T47D (cell line): ENCODE data around the gene TPST2.

ENCODE experiments used
- DNase-seq, 2 experiments: peaks; one replicate each; pipeline versions ENCODE4 v3.0.0 to v3.0.0-alpha.2; 2011 to 2012; ENCODE audit warnings: low read depth in 1 of 2, low spot score in 1 of 2
- JUND ChIP-seq: IDR thresholded peaks from 2 replicates; pipeline ENCODE4 v1.6.1; 2012; ENCODE audit warnings: low read depth
- in situ Hi-C: cut with HindIII; loops from 2 replicates; pipeline ENCODE4 v1.10.0; 2016; ENCODE audit warnings: low sequenced_read_pairs, low pct_unique_long_range_greater_than_20kb

The TPST2 gene

GRCh38 chr22:26567610-26568009, 22.3 kb downstream of the TPST2 start:
- no peak for DNase-seq
- no peak for TF ChIP-seq JUND
- in situ Hi-C loops: no loop called here

GRCh38 chr22:26566994-26567393, 22.9 kb downstream of the TPST2 start:
- in situ Hi-C loops: no loop called here
- no peak for TF ChIP-seq JUND
- no peak for DNase-seq

GRCh38 chr22:26565889-26566288, 24.0 kb downstream of the TPST2 start:
- DNase-seq: no peak
- no peak for TF ChIP-seq JUND

GRCh38 chr22:26565181-26565580, 24.8 kb downstream of the TPST2 start:
- no peak for TF ChIP-seq JUND
- DNase-seq: peak in 1 of 2 experiments; percentile 11
- in situ Hi-C loops: no loop called here

More at GRCh38 chr22:26565889-26566288, 24.0 kb downstream of the TPST2 start:
- in situ Hi-C loops: no loop called here

- in situ Hi-C loops: no loop called here
- no peak for DNase-seq
- no peak for TF ChIP-seq JUND
Observed at GRCh38 chr22:26564672-26565071, 25.3 kb downstream of the TPST2 start.

- no peak for TF ChIP-seq JUND
- in situ Hi-C loops: no loop called here
- DNase-seq: no peak
Observed at GRCh38 chr22:26564181-26564580, 25.8 kb downstream of the TPST2 start.

GRCh38 chr22:26563022-26563421, 26.9 kb downstream of the TPST2 start:
- no peak for TF ChIP-seq JUND
- peak in 1 of 2 experiments; percentile 27 for DNase-seq

GRCh38 chr22:26561756-26562417, 28.0 kb downstream of the TPST2 start:
- in situ Hi-C loops: no loop called here
- peak in 1 of 2 experiments; percentile 22 for DNase-seq
- TF ChIP-seq JUND: no peak

More at GRCh38 chr22:26563022-26563421, 26.9 kb downstream of the TPST2 start:
- in situ Hi-C loops: no loop called here

- DNase-seq: no peak
- in situ Hi-C loops: no loop called here
- no peak for TF ChIP-seq JUND
Observed at GRCh38 chr22:26559961-26560575, 29.9 kb downstream of the TPST2 start.

- in situ Hi-C loops: no loop called here
- TF ChIP-seq JUND: no peak
- no peak for DNase-seq
Observed at GRCh38 chr22:26558248-26558895, 31.6 kb downstream of the TPST2 start.

GRCh38 chr22:26556904-26557303, 33.0 kb downstream of the TPST2 start:
- in situ Hi-C loops: no loop called here
- TF ChIP-seq JUND: no peak
- DNase-seq: peak in 1 of 2 experiments; percentile 39

GRCh38 chr22:26555478-26555877, 34.5 kb downstream of the TPST2 start:
- no peak for DNase-seq
- in situ Hi-C loops: no loop called here
- no peak for TF ChIP-seq JUND

GRCh38 chr22:26554956-26555355, 35.0 kb downstream of the TPST2 start:
- in situ Hi-C loops: no loop called here
- no peak for TF ChIP-seq JUND
- no peak for DNase-seq
